ENCODE results near the gene PEPD. TPM values are rescaled to one million over a fixed set of nuclear protein-coding genes. Genes with fewer than 3 reads are reported as not detected.
"Not testable (repeated sequence)": the region's sequence is repeated elsewhere in the genome, so short reads cannot be mapped to it uniquely, and the experiment has no call there.

PEPD gene
- total and polyA plus RNA-seq, 10 of the 15 experiments (the other 5 are each of a cell fraction or from before 2014, with no cell fraction given), result 1.4 to 52.0 (median 20.2) TPM

DNA sequence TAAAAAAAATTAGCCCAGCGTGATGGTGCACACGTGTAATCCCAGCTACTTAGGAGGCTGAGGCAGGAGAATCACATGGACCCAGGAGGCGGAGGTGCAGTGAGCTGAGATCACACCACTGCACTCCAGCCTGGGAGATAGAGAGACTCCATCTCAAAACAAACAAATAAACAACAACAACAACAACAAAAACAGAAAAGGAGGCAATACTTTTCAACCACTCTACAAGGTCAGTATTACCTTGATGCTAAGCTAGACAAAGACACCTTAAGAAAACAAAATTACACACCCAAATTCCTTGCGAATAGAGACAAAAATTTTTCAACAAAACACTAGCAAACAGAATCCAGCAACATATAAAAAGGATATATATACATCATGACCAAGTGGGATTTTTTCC lies 39.7 kb downstream of the PEPD start (continued):
- TF ChIP-seq, protein P1, sequence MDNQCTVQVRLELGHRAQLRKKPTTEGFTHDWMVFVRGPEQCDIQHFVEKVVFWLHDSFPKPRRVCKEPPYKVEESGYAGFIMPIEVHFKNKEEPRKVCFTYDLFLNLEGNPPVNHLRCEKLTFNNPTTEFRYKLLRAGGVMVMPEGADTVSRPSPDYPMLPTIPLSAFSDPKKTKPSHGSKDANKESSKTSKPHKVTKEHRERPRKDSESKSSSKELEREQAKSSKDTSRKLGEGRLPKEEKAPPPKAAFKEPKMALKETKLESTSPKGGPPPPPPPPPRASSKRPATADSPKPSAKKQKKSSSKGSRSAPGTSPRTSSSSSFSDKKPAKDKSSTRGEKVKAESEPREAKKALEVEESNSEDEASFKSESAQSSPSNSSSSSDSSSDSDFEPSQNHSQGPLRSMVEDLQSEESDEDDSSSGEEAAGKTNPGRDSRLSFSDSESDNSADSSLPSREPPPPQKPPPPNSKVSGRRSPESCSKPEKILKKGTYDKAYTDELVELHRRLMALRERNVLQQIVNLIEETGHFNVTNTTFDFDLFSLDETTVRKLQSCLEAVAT (IDR thresholded peaks at IDR 0.05), result no peak
- TF ChIP-seq, protein P2, sequence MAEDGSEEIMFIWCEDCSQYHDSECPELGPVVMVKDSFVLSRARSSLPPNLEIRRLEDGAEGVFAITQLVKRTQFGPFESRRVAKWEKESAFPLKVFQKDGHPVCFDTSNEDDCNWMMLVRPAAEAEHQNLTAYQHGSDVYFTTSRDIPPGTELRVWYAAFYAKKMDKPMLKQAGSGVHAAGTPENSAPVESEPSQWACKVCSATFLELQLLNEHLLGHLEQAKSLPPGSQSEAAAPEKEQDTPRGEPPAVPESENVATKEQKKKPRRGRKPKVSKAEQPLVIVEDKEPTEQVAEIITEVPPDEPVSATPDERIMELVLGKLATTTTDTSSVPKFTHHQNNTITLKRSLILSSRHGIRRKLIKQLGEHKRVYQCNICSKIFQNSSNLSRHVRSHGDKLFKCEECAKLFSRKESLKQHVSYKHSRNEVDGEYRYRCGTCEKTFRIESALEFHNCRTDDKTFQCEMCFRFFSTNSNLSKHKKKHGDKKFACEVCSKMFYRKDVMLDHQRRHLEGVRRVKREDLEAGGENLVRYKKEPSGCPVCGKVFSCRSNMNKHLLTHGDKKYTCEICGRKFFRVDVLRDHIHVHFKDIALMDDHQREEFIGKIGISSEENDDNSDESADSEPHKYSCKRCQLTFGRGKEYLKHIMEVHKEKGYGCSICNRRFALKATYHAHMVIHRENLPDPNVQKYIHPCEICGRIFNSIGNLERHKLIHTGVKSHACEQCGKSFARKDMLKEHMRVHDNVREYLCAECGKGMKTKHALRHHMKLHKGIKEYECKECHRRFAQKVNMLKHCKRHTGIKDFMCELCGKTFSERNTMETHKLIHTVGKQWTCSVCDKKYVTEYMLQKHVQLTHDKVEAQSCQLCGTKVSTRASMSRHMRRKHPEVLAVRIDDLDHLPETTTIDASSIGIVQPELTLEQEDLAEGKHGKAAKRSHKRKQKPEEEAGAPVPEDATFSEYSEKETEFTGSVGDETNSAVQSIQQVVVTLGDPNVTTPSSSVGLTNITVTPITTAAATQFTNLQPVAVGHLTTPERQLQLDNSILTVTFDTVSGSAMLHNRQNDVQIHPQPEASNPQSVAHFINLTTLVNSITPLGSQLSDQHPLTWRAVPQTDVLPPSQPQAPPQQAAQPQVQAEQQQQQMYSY (CRISPR knock-in tag; IDR thresholded peaks at IDR 0.05), result no peak
- TF ChIP-seq, protein P3, sequence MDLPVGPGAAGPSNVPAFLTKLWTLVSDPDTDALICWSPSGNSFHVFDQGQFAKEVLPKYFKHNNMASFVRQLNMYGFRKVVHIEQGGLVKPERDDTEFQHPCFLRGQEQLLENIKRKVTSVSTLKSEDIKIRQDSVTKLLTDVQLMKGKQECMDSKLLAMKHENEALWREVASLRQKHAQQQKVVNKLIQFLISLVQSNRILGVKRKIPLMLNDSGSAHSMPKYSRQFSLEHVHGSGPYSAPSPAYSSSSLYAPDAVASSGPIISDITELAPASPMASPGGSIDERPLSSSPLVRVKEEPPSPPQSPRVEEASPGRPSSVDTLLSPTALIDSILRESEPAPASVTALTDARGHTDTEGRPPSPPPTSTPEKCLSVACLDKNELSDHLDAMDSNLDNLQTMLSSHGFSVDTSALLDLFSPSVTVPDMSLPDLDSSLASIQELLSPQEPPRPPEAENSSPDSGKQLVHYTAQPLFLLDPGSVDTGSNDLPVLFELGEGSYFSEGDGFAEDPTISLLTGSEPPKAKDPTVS (IDR thresholded peaks at IDR 0.05; ENCODE audit: low read depth, low read length), result no peak
- no peak for TF ChIP-seq RAD21 (IDR thresholded peaks at IDR 0.05; ENCODE audit: insufficient read depth, low read depth, low read length)
- no peak for TF ChIP-seq KDM1A (IDR thresholded peaks at IDR 0.05; ENCODE audit: borderline replicate concordance)

DNA sequence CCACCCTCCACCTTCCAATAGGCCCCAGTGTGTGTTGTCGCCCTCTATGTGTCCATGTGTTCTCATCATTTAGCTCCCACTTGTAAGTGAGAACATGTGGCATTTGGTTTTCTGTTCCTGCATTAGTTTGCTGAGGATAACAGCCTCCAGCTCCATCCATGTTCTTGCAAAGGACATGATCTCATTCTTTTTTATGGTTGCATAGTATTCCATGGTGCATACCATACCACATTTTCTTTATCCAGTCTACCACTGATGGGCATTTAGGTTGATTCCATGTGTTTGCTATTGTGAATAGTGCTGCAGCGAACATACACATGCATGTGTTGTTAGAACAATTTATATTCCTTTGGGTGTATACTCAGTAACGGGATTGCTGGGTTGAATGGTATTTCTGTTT lies 42.0 kb downstream of the PEPD start:
- RAD21 ChIA-PET (ENCODE audit: unreplicated experiment); in situ Hi-C loops (cut with MboI): not testable (repeated sequence)

More for the DNA sequence above, 42.0 kb downstream of the PEPD start:
- FAIRE-seq; H3K4me3 ChIP-seq; H3K4me1 ChIP-seq (ENCODE audit: control insufficient read depth, insufficient read depth, low read length); H3K79me2 ChIP-seq (ENCODE audit: control insufficient read depth, insufficient read depth, low read length); ATAC-seq; intact Hi-C loops (cut with micrococcal nuclease; ENCODE audit: unreplicated experiment); POLR2A ChIA-PET; CTCF ChIA-PET; H3K4me2 ChIP-seq (ENCODE audit: control insufficient read depth, insufficient read depth); SMC1A ChIA-PET (ENCODE audit: uncharacterized antibody, unreplicated experiment); H3K36me3 ChIP-seq (ENCODE audit: control insufficient read depth in 2 of 2, insufficient read depth in 2 of 2, low read length in 1 of 2); DNase-seq (ENCODE audit: low read depth, low spot score); H3K9me3 ChIP-seq (replicated peaks; ENCODE audit: control insufficient read depth, insufficient read depth, low read length); BruUV-seq (replicated peaks); H3K27me3 ChIP-seq (replicated peaks in 1 of 2; ENCODE audit: control insufficient read depth in 2 of 2, insufficient read depth in 2 of 2, low read length in 1 of 2); H3K27ac ChIP-seq (ENCODE audit: control insufficient read depth, insufficient read depth); H2AFZ ChIP-seq (ENCODE audit: control insufficient read depth, low read depth, low read length); H4K20me1 ChIP-seq (ENCODE audit: control insufficient read depth, insufficient read depth); H3K9ac ChIP-seq (ENCODE audit: control insufficient read depth, insufficient read depth, low read length): not testable (repeated sequence)
- WGBS (ENCODE audit: insufficient coverage, insufficient replicate concordance, low lambda C conversion rate, missing lambda C conversion rate), result 84% methylated on average over 3 of the region's 3 CpGs
